HG02840 (cell line): ENCODE measurements around the gene MAN2A2.
"Not testable (repeated sequence)": the region's sequence is repeated elsewhere in the genome, so short reads cannot be mapped to it uniquely, and the experiment has no call there.

Experiments used
- ATAC-seq: cut with Tn5 transposase; IDR thresholded peaks from one replicate; pipeline ENCODE4 v1.9.1; 2021; ENCODE audit warnings: mild to moderate bottlenecking, moderate library complexity, moderate number of reproducible peaks; ENCODE audit not compliant: unreplicated experiment, low FRiP score

The MAN2A2 gene

DNA sequence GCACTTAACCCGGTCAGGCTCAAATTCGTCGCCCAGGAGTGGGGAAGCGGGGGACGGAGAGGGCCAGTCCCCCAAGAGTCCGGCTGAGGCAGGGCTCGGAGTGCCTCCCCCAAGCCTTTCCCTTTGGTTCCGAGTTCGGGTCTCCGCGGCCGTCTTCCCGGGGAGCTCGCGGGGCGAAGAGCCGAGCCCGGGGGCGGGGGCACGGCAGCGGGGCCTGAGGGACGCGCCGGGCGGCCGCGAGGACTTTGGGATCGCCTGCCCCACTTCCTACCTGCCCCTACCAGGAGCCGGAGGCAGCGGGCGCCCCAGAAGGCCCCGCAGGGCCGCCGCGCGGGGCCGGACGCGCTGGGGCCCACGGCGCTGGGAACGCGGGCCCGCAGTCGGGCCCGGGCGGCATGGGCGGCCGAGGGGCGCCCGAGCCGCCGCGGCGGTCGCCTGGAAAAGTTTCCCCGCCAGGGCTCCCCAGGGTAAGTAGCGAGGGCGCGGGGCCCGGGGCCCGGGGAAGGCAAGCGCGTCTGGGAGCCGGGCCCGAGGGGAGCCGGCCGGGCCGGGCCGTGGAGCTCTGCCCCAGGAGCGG is 31.9 kb upstream of the MAN2A2 start:
- no peak for ATAC-seq

DNA sequence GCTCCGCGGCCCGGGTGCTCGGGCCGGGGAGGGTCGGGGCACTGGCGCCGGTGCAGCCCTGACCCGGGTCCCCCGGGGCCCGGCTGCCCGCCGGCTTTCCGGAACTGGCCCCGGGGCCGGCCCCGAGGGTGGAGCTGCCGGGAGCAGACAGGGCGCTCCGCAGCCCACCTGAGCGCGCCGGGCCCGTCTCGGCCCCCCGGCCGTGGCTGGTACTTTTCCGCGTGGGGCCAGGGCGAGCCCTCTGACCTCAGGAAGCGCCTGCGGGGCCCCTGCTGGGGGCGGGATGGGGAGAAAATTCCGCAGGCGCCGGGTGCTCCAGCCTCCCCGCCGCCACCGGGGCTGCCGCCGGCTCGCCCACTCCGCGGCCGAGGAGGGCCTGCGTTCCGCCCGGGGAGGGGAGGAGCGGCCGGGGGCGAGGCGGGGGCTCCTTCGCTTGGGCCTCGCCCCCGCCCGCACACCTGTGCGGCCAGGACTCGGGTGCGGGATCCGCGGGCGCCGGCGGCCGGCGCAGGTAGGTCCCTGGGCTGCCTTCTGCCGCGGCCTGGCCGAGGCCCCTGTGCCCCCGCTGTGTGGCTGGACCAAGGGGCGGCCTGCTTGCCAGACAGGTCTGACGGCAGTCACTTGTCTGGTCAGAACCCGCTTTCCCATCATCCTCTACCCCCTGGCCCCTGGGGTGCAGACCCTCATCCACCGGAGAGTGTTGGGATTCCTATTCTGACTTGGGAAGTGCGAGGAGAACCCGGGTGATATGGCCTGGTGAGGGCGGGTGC is 31.2 kb upstream of the MAN2A2 start:
- ATAC-seq, result no peak

DNA sequence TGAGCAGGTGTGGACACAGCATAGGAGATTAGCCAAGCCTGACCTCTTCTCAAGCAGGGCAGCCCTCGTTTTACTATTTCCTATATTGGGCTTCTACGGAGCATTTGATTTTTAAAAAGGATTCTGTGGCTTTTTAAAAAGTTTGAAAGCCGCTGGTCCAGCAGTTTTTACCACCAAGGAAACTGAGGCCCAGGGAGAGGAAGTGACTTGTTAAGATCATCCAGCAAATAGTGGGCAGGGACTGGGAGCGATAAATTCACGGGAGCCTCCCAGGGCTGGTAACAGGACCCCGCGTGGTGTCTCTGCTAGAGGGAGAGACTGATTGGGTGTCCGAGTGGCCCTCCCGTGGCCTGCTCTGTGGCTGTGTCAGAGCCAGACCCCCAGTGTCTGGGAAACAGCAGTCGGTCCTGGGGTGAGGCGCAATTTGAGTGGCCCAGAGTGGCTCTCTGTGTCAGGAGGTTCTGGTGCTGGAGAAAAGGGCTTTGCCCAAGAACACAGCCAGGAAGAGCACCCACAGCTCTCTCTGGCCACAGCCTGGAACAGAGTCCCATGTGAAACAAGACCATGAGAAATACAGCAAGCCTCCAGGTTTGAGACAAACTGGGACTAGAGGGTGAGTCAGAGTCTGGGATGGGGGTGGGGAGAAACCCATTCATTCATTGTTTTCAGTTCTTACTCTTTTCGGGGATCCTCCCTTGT is 30.5 kb upstream of the MAN2A2 start:
- no peak for ATAC-seq

DNA sequence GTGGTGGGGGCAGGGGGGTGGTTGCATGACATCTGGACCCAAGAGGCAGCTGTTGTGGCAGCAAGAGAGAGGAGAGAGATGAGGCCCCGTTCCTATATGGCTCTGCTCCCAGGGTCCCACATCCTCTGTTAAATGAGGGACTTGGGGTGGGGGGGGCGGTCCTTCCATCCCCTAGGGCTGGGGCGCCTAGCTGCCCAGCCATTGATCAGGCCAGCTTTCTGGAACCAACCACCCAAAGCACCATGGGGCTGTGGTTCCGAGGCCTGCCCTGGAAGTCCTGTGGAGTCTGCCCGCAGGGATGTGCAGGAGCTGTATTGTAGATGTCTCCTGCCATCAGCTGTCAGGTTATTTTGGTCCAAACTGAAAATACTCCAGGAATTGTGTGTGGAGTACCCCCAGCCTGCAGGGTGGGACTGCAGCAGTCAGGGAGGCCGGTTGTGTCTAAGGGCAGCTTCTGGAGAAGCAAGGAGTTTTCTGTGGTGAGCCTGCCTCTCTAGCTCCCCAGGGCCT is 29.6 kb upstream of the MAN2A2 start:
- no peak for ATAC-seq

DNA sequence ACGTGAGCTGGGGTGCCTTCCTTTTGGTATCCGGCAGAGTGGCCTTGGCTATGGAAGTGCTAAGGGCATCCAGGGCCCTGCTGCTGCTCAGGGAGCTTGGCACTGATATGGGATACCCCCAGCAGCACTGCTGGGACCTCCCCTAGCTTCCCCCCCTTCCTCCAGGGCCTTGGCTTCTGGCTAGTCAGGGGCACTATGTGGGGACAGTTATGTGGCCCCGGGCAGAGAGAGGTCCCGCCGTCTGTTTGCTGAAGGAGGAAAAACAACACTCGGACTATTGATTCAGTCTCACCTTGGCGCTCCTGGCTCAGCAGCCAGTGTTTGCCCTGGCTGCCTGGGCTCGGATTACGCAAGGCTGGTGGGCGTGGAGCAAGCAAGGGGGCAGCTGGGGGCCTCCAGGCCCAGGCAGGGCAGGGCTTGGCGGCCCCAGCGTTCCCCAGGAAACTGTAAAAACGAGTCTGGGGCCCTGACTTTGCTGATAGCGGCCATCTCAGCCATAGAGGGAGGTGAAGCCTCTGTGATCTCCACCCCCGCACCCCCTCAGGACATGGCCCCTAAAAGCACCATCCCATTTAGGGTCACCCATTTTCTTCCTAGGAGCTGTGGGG is 29.0 kb upstream of the MAN2A2 start:
- no peak for ATAC-seq

DNA sequence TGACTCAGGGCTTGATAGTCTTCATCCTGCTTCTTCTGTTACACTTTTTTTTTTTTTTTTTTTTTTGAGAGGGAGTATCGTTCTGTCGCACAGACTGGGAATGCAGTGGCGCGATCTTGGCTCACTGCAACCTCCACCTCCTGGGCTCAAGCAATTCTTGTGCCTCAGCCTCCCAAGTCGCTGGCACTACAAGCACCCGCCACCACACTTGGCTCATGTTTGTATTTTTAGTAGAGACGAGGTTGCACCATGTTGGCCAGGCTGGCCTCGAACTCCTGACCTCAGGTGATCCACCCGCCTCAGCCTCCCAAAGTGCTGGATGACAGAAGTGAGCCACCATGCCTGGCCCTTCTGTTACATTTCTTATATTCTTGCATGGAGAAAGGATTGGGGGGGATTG is 28.1 kb upstream of the MAN2A2 start:
- ATAC-seq, result not testable (repeated sequence)

DNA sequence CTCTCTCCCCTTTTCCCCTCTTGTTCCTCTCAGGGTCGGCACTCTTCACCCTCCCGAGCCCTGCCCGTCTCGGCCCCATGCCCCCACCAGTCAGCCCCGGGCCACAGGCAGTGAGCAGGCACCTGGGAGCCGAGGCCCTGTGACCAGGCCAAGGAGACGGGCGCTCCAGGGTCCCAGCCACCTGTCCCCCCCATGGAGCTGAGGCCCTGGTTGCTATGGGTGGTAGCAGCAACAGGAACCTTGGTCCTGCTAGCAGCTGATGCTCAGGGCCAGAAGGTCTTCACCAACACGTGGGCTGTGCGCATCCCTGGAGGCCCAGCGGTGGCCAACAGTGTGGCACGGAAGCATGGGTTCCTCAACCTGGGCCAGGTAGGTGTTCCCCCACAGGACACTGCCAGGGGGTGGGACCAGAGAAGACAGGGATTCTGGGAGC is 27.5 kb upstream of the MAN2A2 start:
- no peak for ATAC-seq

DNA sequence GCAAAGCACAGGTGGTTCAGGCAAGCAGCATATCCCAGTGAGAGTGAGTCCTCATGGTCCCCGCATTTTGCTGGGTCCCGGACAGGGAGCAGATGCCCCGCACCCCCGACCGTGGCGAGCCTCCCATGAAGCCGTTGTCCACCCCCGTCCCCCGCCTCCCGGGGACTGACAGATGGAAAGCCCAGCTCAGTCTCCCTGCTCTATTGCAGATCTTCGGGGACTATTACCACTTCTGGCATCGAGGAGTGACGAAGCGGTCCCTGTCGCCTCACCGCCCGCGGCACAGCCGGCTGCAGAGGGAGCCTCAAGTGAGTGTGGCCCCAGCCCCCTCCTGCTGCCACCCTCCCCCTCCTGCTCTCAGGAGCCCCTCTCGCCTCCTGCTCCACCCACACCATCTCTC is 27.1 kb upstream of the MAN2A2 start:
- no peak for ATAC-seq

DNA sequence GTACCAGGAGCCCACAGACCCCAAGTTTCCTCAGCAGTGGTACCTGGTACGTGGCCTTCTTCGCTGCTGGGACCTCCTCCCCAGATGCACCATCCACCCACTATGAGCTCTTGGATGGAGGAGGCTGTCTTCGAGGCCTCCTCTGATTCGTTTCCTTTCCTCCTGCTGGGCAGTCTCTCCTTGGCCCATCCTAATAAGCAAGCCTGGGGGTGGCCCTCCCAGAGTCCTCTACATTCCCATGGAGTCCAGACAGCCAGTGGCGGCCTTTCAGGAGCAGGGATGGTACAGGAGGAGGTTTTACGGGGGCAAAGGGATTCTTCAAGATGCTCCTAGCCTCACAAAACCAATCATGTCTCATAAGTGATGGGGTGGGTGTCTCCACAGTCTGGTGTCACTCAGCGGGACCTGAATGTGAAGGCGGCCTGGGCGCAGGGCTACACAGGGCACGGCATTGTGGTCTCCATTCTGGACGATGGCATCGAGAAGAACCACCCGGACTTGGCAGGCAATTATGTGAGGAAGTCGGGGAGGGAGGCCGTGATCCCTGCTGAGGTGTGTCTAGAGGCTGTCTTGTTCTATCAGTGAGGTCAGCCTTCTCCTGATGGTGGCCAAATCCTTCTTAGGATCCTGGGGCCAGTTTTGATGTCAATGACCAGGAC is 26.5 kb upstream of the MAN2A2 start:
- no peak for ATAC-seq

DNA sequence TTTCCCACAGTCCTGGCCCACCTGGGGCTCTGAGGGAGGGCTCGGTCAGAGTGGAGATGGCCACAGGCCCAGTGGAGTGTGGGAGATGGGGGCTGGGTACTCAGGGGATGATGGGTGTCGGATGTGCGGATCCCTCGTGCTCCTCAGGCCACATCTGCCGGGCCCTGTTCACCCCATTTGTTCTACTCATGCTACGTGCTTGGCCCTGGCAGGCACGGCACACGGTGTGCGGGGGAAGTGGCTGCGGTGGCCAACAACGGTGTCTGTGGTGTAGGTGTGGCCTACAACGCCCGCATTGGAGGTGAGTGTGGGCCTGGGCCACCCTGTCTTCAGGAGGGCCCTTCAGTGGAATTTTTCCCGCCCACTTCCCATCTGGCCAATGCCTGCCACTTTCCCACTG is 25.8 kb upstream of the MAN2A2 start:
- no peak for ATAC-seq

DNA sequence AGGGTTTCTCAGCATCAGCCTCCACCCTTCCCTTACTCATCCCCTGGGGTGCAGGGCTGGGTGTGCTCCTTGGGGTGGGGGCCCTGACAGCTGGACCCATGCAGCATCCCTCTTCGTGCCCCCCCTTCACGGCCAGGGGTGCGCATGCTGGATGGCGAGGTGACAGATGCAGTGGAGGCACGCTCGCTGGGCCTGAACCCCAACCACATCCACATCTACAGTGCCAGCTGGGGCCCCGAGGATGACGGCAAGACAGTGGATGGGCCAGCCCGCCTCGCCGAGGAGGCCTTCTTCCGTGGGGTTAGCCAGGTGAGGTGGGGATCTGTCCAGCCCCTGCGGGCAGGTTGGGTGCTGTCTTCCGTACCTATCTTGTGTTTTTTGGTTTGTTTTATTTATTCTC is 25.1 kb upstream of the MAN2A2 start:
- ATAC-seq, result no peak

DNA sequence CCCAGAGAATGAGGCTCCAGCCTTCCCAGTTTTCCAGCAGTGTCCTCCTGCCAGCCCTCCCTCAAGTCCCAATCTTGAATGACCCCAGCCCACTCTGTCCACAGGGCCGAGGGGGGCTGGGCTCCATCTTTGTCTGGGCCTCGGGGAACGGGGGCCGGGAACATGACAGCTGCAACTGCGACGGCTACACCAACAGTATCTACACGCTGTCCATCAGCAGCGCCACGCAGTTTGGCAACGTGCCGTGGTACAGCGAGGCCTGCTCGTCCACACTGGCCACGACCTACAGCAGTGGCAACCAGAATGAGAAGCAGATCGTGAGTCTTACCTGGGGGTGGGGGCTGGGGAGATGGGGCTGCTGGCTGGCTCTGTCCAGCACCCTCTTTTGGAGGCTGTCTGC is 24.4 kb upstream of the MAN2A2 start:
- no peak for ATAC-seq

DNA sequence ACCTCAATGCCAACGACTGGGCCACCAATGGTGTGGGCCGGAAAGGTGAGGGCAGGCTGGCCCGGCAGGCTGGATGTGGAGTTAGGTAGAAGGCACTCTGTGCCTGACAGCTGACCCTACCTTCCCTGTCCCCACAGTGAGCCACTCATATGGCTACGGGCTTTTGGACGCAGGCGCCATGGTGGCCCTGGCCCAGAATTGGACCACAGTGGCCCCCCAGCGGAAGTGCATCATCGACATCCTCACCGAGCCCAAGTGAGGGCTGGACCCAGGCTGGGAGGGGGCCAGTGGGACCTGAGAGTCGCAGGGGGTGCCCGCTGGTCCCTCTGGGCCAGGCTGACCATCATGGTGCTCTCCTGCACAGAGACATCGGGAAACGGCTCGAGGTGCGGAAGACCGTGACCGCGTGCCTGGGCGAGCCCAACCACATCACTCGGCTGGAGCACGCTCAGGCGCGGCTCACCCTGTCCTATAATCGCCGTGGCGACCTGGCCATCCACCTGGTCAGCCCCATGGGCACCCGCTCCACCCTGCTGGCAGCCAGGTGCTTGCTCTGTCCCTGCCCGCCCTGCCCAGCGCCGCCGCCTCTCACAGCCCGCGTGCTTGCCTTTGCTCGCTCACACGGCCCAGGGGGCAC is 23.3 kb upstream of the MAN2A2 start:
- no peak for ATAC-seq

DNA sequence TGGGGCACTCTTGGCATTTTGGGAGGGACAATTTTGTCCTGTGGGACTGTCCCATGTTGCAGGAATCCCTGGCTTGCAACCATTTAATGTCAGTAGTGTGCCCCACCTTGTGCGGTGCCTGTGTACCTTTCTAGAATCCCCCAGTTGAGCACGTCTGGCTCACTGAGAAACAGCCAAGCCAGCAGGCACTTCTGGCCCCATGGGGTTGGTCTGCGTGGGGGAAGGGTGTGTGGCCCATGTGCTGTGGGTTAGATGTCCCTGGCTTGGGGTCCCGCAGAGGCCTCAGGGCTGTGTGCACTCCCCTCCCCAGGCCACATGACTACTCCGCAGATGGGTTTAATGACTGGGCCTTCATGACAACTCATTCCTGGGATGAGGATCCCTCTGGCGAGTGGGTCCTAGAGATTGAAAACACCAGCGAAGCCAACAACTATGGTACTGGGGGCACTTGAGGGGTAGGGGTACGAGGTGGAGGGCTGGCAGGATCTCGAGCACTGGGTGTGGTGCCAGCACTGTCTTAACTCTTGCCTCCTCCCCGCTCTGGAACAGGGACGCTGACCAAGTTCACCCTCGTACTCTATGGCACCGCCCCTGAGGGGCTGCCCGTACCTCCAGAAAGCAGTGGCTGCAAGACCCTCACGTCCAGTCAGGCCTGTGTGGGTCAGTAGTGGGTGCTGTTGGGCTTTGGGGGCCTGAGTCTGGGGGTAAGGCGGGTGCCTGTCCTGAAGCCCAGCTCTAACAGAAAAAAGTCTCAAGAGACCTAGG is 22.5 kb upstream of the MAN2A2 start:
- ATAC-seq, result no peak

DNA sequence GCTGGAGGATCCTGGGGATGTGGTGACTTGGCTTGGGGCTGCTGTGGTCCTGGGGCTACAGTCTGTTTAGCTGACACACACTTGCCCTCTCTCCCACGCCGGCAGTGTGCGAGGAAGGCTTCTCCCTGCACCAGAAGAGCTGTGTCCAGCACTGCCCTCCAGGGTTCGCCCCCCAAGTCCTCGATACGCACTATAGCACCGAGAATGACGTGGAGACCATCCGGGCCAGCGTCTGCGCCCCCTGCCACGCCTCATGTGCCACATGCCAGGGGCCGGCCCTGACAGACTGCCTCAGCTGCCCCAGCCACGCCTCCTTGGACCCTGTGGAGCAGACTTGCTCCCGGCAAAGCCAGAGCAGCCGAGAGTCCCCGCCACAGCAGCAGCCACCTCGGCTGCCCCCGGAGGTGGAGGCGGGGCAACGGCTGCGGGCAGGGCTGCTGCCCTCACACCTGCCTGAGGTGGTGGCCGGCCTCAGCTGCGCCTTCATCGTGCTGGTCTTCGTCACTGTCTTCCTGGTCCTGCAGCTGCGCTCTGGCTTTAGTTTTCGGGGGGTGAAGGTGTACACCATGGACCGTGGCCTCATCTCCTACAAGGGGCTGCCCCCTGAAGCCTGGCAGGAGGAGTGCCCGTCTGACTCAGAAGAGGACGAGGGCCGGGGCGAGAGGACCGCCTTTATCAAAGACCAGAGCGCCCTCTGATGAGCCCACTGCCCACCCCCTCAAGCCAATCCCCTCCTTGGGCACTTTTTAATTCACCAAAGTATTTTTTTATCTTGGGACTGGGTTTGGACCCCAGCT is 21.7 kb upstream of the MAN2A2 start:
- no peak for ATAC-seq

DNA sequence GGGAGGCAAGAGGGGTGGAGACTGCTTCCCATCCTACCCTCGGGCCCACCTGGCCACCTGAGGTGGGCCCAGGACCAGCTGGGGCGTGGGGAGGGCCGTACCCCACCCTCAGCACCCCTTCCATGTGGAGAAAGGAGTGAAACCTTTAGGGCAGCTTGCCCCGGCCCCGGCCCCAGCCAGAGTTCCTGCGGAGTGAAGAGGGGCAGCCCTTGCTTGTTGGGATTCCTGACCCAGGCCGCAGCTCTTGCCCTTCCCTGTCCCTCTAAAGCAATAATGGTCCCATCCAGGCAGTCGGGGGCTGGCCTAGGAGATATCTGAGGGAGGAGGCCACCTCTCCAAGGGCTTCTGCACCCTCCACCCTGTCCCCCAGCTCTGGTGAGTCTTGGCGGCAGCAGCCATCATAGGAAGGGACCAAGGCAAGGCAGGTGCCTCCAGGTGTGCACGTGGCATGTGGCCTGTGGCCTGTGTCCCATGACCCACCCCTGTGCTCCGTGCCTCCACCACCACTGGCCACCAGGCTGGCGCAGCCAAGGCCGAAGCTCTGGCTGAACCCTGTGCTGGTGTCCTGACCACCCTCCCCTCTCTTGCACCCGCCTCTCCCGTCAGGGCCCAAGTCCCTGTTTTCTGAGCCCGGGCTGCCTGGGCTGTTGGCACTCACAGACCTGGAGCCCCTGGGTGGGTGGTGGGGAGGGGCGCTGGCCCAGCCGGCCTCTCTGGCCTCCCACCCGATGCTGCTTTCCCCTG is 21.0 kb upstream of the MAN2A2 start:
- no peak for ATAC-seq

DNA sequence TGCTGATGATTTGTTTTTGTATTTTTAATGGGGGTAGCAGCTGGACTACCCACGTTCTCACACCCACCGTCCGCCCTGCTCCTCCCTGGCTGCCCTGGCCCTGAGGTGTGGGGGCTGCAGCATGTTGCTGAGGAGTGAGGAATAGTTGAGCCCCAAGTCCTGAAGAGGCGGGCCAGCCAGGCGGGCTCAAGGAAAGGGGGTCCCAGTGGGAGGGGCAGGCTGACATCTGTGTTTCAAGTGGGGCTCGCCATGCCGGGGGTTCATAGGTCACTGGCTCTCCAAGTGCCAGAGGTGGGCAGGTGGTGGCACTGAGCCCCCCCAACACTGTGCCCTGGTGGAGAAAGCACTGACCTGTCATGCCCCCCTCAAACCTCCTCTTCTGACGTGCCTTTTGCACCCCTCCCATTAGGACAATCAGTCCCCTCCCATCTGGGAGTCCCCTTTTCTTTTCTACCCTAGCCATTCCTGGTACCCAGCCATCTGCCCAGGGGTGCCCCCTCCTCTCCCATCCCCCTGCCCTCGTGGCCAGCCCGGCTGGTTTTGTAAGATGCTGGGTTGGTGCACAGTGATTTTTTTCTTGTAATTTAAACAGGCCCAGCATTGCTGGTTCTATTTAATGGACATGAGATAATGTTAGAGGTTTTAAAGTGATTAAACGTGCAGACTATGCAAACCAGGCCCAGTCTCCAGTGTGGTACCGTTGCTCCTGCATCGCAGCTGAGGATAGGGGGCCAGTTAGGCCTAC is 20.1 kb upstream of the MAN2A2 start:
- no peak for ATAC-seq
